GM10248 (cell line): ENCODE measurements around the gene USH1C.

Experiments
- CTCF ChIA-PET: fragments of 300-600 bp; sonication (Branson Sonifier 250); formaldehyde crosslinking; extraction: SDS; loops from one replicate; lab custom pipeline; 2021; ENCODE audit warnings: antibody characterized with exemption; lab: Yijun Ruan, JAX
- POLR2A ChIA-PET: fragments of 350-650 bp; sonication (Branson Sonifier 250); formaldehyde crosslinking; extraction: SDS; loops from one replicate; lab custom pipeline; 2020; ENCODE audit warnings: antibody characterized with exemption; lab: Yijun Ruan, JAX
- DNase-seq: peaks from one replicate; pipeline ENCODE4 v3.0.0; 2012; ENCODE audit errors: extremely low spot score
- TF ChIP-seq, protein P1 (sequence below): IDR thresholded peaks from 2 replicates; pipeline ENCODE4 v1.5.1; 2012; ENCODE audit warnings: mild to moderate bottlenecking, low read depth; ENCODE audit errors: extremely low read depth, missing control alignments, control extremely low read depth

Gene USH1C

GRCh38 chr11:17449158-17449557 is 95.1 kb downstream of the USH1C start:
- TF ChIP-seq, protein P1, sequence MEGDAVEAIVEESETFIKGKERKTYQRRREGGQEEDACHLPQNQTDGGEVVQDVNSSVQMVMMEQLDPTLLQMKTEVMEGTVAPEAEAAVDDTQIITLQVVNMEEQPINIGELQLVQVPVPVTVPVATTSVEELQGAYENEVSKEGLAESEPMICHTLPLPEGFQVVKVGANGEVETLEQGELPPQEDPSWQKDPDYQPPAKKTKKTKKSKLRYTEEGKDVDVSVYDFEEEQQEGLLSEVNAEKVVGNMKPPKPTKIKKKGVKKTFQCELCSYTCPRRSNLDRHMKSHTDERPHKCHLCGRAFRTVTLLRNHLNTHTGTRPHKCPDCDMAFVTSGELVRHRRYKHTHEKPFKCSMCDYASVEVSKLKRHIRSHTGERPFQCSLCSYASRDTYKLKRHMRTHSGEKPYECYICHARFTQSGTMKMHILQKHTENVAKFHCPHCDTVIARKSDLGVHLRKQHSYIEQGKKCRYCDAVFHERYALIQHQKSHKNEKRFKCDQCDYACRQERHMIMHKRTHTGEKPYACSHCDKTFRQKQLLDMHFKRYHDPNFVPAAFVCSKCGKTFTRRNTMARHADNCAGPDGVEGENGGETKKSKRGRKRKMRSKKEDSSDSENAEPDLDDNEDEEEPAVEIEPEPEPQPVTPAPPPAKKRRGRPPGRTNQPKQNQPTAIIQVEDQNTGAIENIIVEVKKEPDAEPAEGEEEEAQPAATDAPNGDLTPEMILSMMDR, result no peak

GRCh38 chr11:17446482-17446881 is 97.7 kb downstream of the USH1C start:
- TF ChIP-seq, protein P1, result no peak
- ChIA-PET CTCF (interaction anchor here (1.2 to 1.4 kb wide), 2 partner anchors 14 to 23 kb away, joined by 3 read pairs; no protein-coding TSS in a partner anchor), POLR2A (no interaction called here)
- DNase-seq, result no peak

More at GRCh38 chr11:17449158-17449557, 95.1 kb downstream of the USH1C start:
- ChIA-PET POLR2A (no interaction called here), CTCF (no interaction called here)
- no peak for DNase-seq

DNA sequence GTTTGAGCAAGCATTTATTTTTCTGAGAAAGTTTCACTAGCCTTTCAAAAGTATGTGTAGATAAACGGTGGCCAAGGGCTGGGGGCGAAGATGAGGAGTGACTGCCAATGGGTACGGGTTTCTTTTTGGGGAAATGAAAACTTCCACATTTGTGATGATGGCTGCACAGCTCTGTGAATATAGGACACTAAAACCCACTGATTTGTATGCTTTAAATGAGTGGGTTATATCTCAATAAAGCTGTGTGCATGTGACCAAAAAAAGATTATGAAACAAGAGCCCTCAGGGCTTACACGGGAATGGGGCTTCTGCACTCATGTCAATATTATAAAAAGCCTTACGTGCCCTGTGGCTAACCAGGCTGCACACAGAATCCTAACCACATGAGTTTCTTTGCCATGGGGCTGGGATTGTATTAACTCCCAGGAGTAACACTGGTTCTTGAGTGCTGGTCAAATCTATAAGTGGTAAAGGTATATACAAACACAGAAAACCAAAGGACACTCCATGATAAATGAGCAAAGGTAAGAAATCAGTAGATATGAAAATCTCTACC is 98.9 kb downstream of the USH1C start:
- TF ChIP-seq, protein P1, result no peak
- POLR2A ChIA-PET, result no interaction called here
- CTCF ChIA-PET, result no interaction called here
- DNase-seq, result no peak

GRCh38 chr11:17443926-17444690 is 100.1 kb downstream of the USH1C start:
- ChIA-PET POLR2A (no interaction called here), CTCF (no interaction called here)
- DNase-seq, result no peak
- TF ChIP-seq, protein P1, result no peak
